Mesenchymal stem cell (in vitro differentiated cells and primary cell): Measurements from ENCODE around the gene SPATS2L. TPM values are rescaled to one million over a fixed set of nuclear protein-coding genes. Genes with fewer than 3 reads are reported as not detected.
A peak's percentile ranks its signal among the peaks of the same experiment; 100 is the strongest.

Experiments used
- DNase-seq: peaks from one replicate; pipeline ENCODE4 v3.0.0-alpha.2; 2013
- H2AFZ ChIP-seq: one replicate; pipeline ENCODE4 v1.6.1; 2013; ENCODE audit warnings: low read depth, mild to moderate bottlenecking, control low read depth, inconsistent platforms, low read length, moderate library complexity
- H2AK5ac ChIP-seq: 2 replicates; pipeline ENCODE4 v1.6.1; 2013; ENCODE audit warnings: low read length, moderate library complexity, mild to moderate bottlenecking, inconsistent platforms; ENCODE audit not compliant: severe bottlenecking
- H2BK120ac ChIP-seq: one replicate; pipeline ENCODE4 v1.6.1; 2013; ENCODE audit warnings: low read depth, mild to moderate bottlenecking, inconsistent platforms, low read length, moderate library complexity
- H2BK12ac ChIP-seq, 2 experiments: one replicate each; pipeline ENCODE4 v1.6.1; 2013; ENCODE audit warnings: inconsistent platforms in 2 of 2, low read length in 2 of 2, mild to moderate bottlenecking in 2 of 2, moderate library complexity in 2 of 2, control low read depth in 1 of 2
- H2BK15ac ChIP-seq: one replicate; pipeline ENCODE4 v1.6.1; 2013; ENCODE audit warnings: mild to moderate bottlenecking, low read depth, inconsistent platforms; ENCODE audit not compliant: poor library complexity, severe bottlenecking
- H2BK5ac ChIP-seq: 2 replicates; pipeline ENCODE4 v1.6.1; 2013; ENCODE audit warnings: low read depth, mild to moderate bottlenecking, low read length, control low read depth, inconsistent platforms; ENCODE audit not compliant: poor library complexity, severe bottlenecking
- H3K14ac ChIP-seq, 2 experiments: one replicate each; pipeline ENCODE4 v1.6.1; 2013; ENCODE audit warnings: inconsistent platforms in 2 of 2, low read length in 2 of 2, control low read depth in 1 of 2, mild to moderate bottlenecking in 1 of 2, moderate library complexity in 1 of 2
- H3K18ac ChIP-seq, 2 experiments: one replicate each; pipeline ENCODE4 v1.6.1; 2013; ENCODE audit warnings: inconsistent platforms in 2 of 2, low read length in 2 of 2, control low read depth in 1 of 2, low read depth in 1 of 2, mild to moderate bottlenecking in 1 of 2
- H3K23ac ChIP-seq, 2 experiments: one replicate each; pipeline ENCODE4 v1.6.1; 2013; ENCODE audit warnings: inconsistent platforms in 2 of 2, low read length in 2 of 2, mild to moderate bottlenecking in 2 of 2, moderate library complexity in 2 of 2, control low read depth in 1 of 2
- H3K27ac ChIP-seq: 2 replicates; pipeline ENCODE4 v1.5.1; 2013; ENCODE audit warnings: mild to moderate bottlenecking, moderate library complexity, low read length, control low read depth, inconsistent platforms; ENCODE audit not compliant: poor library complexity, severe bottlenecking
- H3K27me3 ChIP-seq, 2 experiments: 2 replicates each; pipeline versions ENCODE4 v1.6.1 to v1.7.0; 2013; ENCODE audit warnings: low read length in 2 of 2, mild to moderate bottlenecking in 2 of 2, moderate library complexity in 2 of 2, control low read depth in 1 of 2, inconsistent platforms in 1 of 2; ENCODE audit not compliant: control insufficient read depth in 1 of 2, insufficient read depth in 1 of 2
- H3K36me3 ChIP-seq, 2 experiments: 2 replicates each; pipeline versions ENCODE4 v1.6.1 to v1.7.0; 2013; ENCODE audit warnings: low read length in 2 of 2, control low read depth in 1 of 2, inconsistent platforms in 1 of 2, low read depth in 1 of 2, mild to moderate bottlenecking in 1 of 2; ENCODE audit not compliant: insufficient read depth in 2 of 2, control insufficient read depth in 1 of 2
- H3K4ac ChIP-seq, 2 experiments: one replicate each; pipeline ENCODE4 v1.6.1; 2013; ENCODE audit warnings: inconsistent platforms in 2 of 2, low read length in 2 of 2, mild to moderate bottlenecking in 2 of 2, moderate library complexity in 2 of 2, control low read depth in 1 of 2, low read depth in 1 of 2
- H3K4me1 ChIP-seq: 2 replicates; pipeline ENCODE4 v1.6.1; 2013; ENCODE audit warnings: low read depth, low read length, control low read depth; ENCODE audit not compliant: control insufficient read depth, insufficient read depth
- H3K4me2 ChIP-seq: 2 replicates; pipeline ENCODE4 v1.6.1; 2013; ENCODE audit warnings: low read length, mild to moderate bottlenecking, inconsistent platforms; ENCODE audit not compliant: poor library complexity, severe bottlenecking
- H3K4me3 ChIP-seq, 2 experiments: 2 replicates each; pipeline versions ENCODE4 v1.5.1 to v1.7.0; 2013; ENCODE audit warnings: low read length in 2 of 2, mild to moderate bottlenecking in 2 of 2, control low read depth in 1 of 2, low read depth in 1 of 2; ENCODE audit not compliant: insufficient read depth in 1 of 2
- H3K79me1 ChIP-seq: replicated peaks from 2 replicates; pipeline ENCODE4 v1.6.1; 2013; ENCODE audit warnings: mild to moderate bottlenecking, control low read depth, low read length, inconsistent platforms; ENCODE audit not compliant: poor library complexity, severe bottlenecking
- H3K9ac ChIP-seq: 2 replicates; pipeline ENCODE4 v1.7.0; 2013; ENCODE audit warnings: mild to moderate bottlenecking, low read length, moderate library complexity
- H3K9me3 ChIP-seq: 2 replicates; pipeline ENCODE4 v1.7.0; 2013; ENCODE audit warnings: mild to moderate bottlenecking, low read length; ENCODE audit not compliant: control insufficient read depth
- H4K8ac ChIP-seq: one replicate; pipeline ENCODE4 v1.6.1; 2013; ENCODE audit warnings: inconsistent platforms, mild to moderate bottlenecking, low read length, moderate library complexity
- H4K91ac ChIP-seq: one replicate; pipeline ENCODE4 v1.6.1; 2013; ENCODE audit warnings: mild to moderate bottlenecking, low read length, inconsistent platforms
- WGBS: methylation state at CpG from one replicate; pipeline ENCODE4 v1.1.7; 2013; ENCODE audit warnings: mixed read lengths; 5-methylcytosine and 5-hydroxymethylcytosine counted together
- small RNA-seq: library from polyadenylated mRNA; stranded (forward); fragments of <200 nt; extraction: miRNeasy Mini kit (QIAGEN cat#:217004); gene quantifications from one replicate; pipeline ENCODE3, GENCODE V24; 2013; ENCODE audit warnings: low read depth

SPATS2L gene

GRCh38 chr2:200525551-200525881 lies 219.0 kb downstream of the SPATS2L start:
- Histone ChIP-seq H3K4ac (peak overlapping the region in 1 of 2 experiments; percentile 20), H3K9ac (peak overlapping the region; percentile 90), H3K27ac (no peak overlapping the region), H2BK120ac (no peak overlapping the region), H3K14ac (no peak overlapping the region), H3K4me3 (peak overlapping the region; percentile 34 to 85), H3K36me3 (no peaks in the 10 kb centered on the region), H4K91ac (no peak overlapping the region), H3K27me3 (peaks cover 6% of the 10 kb centered on the region in 2 experiments), H2AFZ (peak overlapping the region; percentile 18), H3K79me1 (peaks cover 19% of the 10 kb centered on the region), H2BK5ac (no peak overlapping the region), H3K23ac (no peak overlapping the region), H2AK5ac (no peak overlapping the region), H3K4me2 (peak overlapping the region; percentile 84), H2BK15ac (no peak overlapping the region), H4K8ac (no peak overlapping the region), H3K18ac (no peak overlapping the region), H2BK12ac (no peak overlapping the region), H3K4me1 (peaks cover 2% of the 10 kb centered on the region), H3K9me3 (no peaks in the 10 kb centered on the region)
- DNase-seq: no peak
- WGBS: 30% methylated on average over 4 of the region's 7 CpGs

- no peaks in the 10 kb centered on the region for H3K36me3 ChIP-seq
- H2BK12ac ChIP-seq: no peak within 1 kb of the TSS
- peaks cover 21% of the 10 kb centered on the region for H3K79me1 ChIP-seq
- H3K4me1 ChIP-seq: peaks cover 2% of the 10 kb centered on the region
- DNase-seq: peak; percentile 96
- H2AFZ ChIP-seq: peak within 1 kb of the TSS; percentile 92
- H3K9ac ChIP-seq: peak within 1 kb of the TSS; percentile 90
- no peak within 1 kb of the TSS for H2AK5ac ChIP-seq
- H4K8ac ChIP-seq: peak within 1 kb of the TSS; percentile 4
- no peak within 1 kb of the TSS for H2BK120ac ChIP-seq
- no peak within 1 kb of the TSS for H2BK5ac ChIP-seq
- peak within 1 kb of the TSS; percentile 85 for H3K4me3 ChIP-seq
- WGBS: under 1% methylated on average over 52 of the region's 56 CpGs
- no peaks in the 10 kb centered on the region for H3K9me3 ChIP-seq
- peak within 1 kb of the TSS; percentile 20 to 30 for H3K4ac ChIP-seq
- no peak within 1 kb of the TSS for H2BK15ac ChIP-seq
- H3K27me3 ChIP-seq: peaks cover 4 to 6% of the 10 kb centered on the region in 2 experiments
- peak within 1 kb of the TSS; percentile 11 to 70 for H3K18ac ChIP-seq
- H3K27ac ChIP-seq: peak within 1 kb of the TSS; percentile 47
- no peak within 1 kb of the TSS for H3K23ac ChIP-seq
- peak within 1 kb of the TSS; percentile 84 for H3K4me2 ChIP-seq
- no peak within 1 kb of the TSS for H3K14ac ChIP-seq
- H4K91ac ChIP-seq: no peak within 1 kb of the TSS
These were observed 219.6 kb downstream of the SPATS2L start, which contains the start of gene SGO2 for GRCh38 chr2:200525882-200526651. SGO2 (plus strand) TSS chr2:200526207; CDS start chr2:200532976, 6,769 bp downstream.

GRCh38 chr2:200528228-200528627 lies 221.7 kb downstream of the SPATS2L start:
- Histone ChIP-seq H3K4me1 (peaks cover 2% of the 10 kb centered on the region), H3K23ac (no peak overlapping the region), H3K14ac (no peak overlapping the region), H3K9ac (no peak overlapping the region), H3K27ac (no peak overlapping the region), H2BK12ac (no peak overlapping the region), H3K4me3 (no peak overlapping the region), H3K36me3 (no peaks in the 10 kb centered on the region), H2AK5ac (no peak overlapping the region), H3K9me3 (no peaks in the 10 kb centered on the region), H2AFZ (no peak overlapping the region), H2BK5ac (no peak overlapping the region), H3K27me3 (no peaks in the 10 kb centered on the region), H4K8ac (no peak overlapping the region), H2BK15ac (no peak overlapping the region), H3K79me1 (peaks cover 30% of the 10 kb centered on the region), H2BK120ac (no peak overlapping the region), H3K4me2 (no peak overlapping the region), H3K18ac (no peak overlapping the region), H3K4ac (no peak overlapping the region), H4K91ac (no peak overlapping the region)
- DNase-seq: no peak
- WGBS: 98% methylated on average over 2 of the region's 3 CpGs

Small RNAs within 50 kb of the gene (small RNA-seq; reads per million reads assigned to genes)
- gene RNY4P34: not detected
